Measurements from ENCODE around the gene MYO1D.

Gene MYO1D

DNA sequence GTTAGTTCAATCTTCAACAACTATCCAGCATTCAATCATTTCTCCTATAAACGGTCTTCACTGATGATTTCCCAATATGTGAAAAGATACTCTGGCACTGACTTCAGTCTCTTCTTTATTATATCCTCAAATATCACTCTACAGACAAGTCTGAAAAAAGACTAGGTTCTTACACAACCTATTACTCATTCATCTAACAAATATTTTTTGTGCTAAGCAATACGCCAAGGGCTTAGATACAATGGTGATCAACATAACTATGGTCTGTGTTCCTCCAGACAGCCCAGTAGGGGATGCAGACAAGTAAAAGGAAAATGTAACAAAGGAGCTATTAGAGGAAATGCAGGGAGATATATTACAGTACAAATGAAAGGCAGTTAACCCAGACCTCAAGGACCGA, 63.9 kb downstream of the MYO1D start:
- DNase-seq, result peak; percentile 64

DNA sequence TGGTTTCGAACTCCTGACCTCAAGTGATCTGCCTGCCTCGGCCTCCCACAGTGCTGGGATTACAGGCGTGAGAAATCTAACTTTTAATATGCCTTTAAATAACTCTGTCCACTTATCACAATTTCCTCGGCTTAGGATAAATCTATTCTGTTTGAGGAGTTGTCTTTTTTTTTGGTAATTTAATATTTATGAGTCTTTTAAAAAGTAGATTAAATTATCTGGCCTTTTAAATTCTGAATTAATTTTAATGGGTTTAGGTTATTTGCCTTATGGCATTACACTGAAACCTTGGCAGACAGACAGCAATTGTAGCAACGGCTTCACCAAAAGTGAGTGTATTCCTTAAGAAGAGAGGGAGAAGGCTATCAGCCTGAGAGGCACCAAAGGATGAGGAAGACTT, 66.2 kb downstream of the MYO1D start:
- DNase-seq, result no peak

DNA sequence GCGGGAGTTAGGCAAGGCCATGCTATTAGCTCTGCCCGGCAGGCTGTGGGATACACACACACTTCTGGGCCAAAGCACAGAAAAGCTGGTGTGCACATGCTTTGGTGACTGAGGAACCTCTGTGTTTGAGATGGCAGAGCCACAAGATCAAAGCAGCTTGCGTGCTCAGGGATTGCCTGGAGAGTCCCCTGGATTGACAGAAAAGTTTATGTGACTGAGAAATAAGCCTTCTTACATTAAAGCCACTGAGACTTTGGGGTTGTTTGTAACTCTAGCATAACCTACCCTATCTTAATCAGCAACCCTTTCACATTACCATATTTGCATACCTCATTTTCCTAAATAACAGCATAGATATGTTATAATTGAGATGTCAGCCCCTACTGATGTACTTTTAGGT, 69.3 kb downstream of the MYO1D start:
- DNase-seq, result no peak

DNA sequence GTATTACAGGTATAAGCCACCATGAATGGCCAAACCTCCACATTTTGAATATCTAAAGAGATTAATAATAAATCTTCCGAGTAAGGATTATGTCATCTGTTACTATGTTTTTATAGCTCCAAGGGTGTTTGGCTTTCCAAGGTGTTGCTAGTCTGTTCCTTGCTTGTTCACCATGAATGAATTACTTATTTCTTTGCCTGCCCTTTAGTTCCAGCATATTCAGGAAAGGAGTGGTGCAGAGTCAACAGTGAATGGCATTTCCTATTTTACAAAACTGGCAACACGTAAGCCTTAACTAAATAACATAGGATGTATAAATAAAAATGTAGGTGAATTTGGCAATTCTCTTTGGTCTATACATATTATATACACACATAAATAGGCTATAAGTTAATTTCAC, 70.3 kb downstream of the MYO1D start:
- DNase-seq, result no peak

DNA sequence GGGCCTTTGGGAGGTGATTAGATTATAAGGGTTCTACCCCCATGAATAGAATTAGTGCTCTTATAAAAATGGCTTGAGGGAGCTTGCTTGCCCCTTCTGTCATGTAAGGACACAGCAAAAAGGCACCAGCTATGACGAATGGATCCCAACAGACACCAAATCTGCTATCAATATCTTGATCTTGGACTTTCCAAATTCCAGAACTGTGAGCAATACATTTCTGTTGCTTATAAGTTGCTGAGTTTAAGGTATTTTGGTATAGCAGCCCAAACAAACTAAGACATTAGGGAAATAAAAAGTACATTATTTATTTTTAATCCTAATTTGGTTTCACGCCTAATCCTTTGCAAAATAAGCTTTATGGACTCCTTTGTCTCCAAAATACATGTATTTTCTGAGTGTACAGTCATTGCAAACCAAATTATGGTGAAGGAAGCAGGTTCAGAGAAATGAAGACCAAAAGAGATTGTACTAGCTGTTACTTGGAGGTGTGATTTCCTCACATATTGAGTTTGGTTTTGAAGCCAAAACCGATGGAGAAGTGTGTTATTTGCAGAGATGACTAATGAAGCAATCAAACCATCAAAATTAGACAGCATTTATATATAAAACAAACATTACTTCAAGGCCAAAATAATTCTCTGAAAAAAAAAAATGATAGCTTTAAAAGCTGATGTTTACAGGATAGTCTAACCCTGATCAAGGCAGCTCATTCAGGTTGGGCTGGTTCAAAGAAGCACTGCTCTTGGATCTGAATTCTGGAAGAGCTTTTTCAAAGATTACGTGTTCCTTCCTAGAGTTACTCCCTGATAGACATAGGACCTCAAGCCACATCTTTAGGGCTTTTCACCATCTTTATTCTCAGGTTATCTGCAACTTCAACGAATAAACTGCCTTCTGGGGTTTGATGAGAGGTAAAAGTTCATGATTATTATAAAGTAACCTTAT, 71.6 kb downstream of the MYO1D start:
- no peak for DNase-seq

DNA sequence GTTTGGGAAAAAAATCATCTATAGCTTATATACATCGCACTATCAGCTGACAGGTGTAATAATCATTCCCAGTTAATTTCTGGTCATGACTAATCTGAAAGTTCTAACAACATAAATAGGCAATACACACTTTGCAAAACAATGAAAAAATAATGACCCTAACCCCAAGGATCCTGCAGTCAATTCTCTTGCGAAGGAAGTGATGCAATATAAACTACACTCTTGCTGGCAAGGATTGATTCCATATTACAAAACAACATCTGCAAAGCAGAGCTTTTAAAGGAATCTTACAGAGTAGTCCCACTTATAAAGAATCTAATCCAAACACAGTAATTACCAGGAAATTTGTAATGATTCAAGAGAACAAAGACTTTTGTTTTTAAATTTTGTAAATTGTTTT, 73.4 kb downstream of the MYO1D start:
- DNase-seq, result no peak

DNA sequence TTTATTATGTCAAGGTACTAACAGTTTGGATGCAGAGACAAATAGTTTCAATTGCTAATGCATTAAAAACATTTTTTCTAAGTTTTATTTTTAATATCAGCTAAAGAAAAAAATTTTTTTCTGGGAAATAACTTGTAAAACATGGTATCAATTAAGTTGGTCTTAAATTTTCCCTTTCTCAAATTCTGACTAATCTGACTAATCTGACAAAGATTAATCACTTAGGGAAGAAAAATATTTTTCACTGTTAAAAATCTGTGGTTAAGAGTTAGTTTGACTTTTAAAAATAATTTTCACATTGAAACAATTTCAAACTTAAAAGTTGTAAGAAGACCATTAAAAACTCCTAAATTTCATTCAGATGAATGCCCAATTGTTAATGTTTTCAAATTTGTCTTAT, 74.6 kb downstream of the MYO1D start:
- DNase-seq, result no peak

DNA sequence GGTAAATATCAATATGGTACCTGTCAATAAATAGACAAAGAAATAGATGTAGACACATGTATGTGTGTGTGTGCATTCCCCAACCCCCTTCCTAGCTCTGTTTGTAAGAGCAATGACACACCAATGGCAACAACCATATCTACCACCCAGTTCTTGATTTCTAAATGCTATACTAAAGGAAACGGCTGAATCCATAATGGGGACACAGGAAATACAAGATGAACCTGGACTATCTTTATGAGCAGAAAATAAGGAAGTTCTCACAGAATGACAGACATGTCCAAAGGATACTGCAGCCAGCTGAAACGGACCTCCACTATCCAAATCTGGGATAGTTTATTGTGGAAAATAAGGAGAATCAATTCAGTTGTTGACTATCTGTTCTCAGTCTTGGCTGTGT, 75.3 kb downstream of the MYO1D start:
- no peak for DNase-seq

DNA sequence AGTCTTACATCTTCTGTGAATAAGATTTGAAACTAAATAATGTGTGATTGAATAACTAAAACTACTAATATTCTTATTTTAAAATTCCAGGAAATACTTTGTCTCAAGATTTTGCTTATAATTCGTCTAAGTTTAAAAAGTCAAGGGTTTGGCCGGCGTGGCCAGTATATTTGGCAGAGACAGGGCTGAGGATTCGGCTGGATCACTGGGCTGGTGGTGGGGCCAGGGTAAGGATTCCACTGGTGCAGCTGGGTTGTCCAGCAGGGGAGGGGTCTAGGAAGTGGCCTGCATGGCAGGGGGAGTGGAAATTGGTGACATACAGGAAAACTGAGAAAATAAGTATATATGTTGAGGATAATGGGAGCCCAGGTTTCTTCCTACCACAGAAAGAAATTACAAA, 75.7 kb downstream of the MYO1D start:
- DNase-seq, result no peak

DNA sequence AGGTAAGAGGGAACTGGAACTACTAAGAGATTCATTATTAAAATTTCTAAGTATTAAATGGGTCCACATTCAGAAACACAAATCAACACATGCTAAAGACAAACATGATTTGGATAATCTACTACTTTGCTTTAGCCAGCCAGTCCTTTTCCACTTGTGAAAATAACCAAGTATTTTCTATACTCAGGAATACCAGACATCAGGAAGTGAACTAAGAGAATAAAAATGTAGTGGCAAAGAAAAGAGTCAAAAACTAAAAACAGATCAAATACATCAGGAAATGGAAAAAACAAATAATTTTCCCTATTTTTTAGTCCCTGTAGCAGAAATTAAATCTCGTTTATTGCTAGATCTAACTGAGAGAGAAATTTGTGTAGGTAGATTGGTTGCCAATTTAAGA, 78.0 kb downstream of the MYO1D start:
- DNase-seq, result no peak

DNA sequence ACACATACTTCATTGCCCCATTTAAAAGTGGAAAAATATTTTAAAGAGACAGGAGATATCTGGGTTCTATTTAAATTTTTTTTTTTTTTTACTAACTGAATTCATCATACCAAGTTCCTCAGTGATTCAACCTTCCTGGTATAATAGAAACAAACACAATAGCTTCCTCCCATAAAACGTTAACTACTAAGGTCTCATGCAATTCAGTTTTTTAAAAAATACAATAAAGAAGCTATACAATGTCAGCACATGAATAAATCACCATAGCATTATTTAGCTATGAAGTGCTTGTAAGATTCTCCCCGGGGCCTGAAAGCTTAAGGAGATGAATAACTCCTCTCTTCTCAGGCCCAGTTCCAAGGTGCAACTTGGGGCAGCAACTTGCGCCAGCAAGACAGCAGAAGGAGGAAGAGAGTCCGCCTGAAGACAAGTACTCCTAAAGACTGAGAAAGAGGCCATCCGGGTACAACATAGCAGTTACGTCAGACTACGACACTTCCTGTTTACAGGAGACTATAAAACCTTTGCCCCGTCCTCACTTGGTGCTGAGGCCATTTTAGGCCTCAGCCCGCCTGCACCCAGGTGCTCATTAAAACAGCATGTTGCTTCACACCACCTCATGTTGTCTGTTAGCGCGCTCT, 81.5 kb downstream of the MYO1D start:
- no peak for DNase-seq

DNA sequence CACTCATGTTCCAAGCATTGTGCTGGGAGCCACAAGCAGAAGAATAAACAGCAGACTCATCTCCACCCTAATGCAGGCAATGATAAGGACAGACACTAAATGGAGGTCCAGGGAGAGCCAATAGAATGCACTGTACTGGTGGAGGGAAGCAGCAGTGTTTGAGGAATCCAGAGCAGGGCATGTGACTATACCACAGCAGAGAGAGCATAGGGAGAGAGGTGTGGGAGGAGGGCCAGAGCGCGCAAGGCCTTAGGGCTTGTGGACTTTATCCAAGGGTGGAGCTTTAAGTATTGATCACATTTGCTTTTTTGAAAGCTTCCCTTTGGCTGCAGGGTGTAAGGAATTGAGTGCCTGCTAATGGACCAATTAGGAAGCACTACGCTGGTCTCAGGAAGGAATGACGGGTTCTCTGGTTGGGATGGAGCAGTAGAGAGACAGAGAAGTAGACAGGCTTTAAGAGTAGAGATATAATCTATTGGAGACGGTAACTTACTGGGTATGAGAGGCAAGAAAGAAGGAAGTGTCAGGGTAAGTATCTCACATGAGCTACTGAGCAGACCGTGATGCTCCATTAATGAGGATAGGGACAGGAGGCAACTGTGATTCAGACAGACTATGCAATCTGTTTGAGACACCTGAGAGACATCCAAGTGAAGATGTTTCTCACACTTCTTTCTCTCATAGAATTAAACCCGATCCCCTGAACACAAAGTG, 82.2 kb downstream of the MYO1D start:
- DNase-seq, result no peak

DNA sequence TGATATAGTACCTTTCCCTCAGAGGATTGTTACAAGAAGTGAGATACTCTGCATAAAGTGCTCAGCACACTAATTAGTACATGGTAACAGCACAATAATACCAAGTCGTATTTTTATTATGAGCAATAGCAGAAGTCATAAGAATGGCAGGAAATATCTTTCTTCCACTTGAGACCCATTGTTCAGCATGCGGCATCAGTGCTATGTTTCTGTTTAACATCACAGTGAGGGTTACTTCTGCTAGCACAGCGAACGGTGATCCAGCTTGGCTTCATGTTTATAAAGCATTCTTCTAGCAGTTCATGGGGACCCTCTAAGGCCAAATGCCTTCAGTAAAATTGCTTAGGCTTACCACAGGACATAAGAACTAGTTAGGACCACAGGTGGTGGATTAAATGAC, 83.1 kb downstream of the MYO1D start:
- DNase-seq, result no peak

DNA sequence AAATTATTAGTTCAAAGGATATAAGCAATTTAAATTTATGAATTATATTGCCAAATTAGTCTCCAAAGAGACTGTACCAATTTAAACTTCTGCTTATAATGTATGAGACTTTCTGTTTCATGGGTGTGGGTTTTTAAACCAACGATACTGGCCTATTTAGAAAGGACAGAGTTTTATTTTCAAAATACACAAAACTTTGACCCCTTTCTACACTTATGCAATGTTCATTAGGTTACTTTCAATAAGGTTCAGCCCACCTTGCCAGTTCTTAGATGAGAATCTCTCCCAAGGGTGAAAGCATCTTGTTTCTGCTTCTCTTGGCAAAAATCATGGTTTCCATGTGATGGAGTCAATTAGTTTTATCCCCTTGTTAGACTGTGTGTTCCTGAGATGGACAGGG, 84.7 kb downstream of the MYO1D start:
- no peak for DNase-seq

DNA sequence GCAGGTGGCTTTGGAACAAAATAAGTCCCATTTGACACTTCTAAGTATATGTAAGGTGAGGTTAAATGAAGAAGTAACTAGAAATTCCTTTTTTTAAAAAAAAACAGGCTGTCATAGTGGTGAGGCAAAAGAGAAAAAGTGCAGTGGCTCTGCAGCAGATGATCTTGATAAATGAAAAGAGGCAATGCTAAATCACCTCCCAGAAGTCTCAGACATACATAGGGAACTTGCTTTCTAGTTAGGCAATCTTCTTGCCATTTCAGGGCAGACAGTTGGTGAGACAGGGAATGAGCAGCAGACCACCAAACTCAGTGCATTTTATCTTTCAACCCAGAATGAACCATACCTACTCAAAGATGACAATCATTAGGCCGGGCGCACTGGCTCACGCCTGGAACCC, 90.8 kb downstream of the MYO1D start:
- DNase-seq, result no peak

DNA sequence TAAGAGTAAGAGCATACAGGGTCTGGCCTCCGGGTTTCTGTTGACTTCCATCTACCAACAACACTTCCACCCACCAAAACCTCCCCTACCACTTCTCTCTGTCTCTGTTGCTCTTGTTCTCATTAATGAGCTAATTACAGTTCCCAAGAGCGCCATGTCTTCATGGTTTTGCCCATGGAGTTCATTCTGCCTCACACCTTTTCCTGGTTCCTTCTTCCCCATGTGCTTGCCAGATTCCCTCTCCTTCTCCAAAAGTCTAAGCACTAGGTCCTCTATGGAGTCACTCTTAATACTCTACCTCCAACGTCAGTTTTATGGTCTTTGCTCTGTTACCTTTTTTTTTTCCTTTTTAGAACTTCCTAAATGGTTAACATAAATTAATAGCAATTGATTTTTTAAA, 92.8 kb downstream of the MYO1D start:
- DNase-seq, result no peak

DNA sequence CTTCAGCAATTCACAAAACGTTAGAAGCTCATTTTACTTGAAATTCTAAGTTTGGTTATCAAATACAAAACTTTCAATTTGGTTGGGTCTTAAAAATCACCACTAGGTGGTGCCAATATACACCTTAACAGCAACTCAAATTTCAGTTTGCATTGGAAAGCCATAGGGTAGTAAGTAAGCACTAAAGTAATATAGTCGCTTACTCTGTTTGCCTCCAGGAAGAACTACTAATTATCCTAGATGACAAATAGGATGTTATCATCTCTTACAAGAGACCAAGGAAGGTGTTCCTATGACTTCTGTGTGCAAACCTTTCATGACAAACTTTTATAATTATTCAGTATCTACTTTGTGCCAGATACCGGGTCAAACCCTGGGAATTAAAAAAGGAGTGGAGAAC, 93.3 kb downstream of the MYO1D start:
- peak; percentile 29 for DNase-seq

DNA sequence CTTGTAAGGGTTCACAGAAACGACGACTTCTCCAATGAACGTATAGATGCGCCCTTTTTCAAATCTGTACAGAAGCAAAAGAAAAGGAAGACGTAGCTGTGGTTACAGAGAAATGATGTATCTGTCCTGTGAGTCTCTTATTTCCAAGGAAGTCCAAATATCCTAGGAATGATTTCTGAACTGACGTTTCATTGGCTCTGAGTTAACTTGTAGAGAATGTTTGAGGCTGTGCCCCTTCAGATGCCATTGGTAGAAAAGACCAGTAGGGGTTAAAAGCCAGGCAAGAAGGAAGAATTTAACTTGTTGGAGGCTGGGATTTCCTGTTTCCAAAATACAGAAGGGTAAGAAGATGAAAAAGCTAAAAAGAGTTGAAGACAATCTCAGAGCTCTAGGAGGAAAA, 96.2 kb downstream of the MYO1D start:
- DNase-seq, result no peak

DNA sequence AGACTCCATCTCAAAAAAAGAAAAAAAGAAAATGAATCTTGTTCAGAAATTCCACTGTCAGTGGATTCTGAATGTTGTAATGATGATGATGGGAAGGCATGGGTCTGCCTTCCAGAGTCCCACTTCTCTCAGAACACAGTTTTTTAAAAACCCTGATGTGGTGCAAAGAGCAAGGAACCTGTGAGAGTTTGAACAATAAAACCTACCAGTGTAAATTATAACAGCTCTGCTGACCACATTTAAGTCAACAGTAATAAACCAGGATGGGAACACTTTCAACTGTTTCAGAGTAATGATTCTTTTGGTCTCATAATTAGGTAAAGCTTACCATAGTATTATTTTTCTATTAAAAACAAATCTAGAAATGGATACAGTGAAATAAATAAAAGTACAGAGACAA, 99.0 kb downstream of the MYO1D start:
- no peak for DNase-seq

DNA sequence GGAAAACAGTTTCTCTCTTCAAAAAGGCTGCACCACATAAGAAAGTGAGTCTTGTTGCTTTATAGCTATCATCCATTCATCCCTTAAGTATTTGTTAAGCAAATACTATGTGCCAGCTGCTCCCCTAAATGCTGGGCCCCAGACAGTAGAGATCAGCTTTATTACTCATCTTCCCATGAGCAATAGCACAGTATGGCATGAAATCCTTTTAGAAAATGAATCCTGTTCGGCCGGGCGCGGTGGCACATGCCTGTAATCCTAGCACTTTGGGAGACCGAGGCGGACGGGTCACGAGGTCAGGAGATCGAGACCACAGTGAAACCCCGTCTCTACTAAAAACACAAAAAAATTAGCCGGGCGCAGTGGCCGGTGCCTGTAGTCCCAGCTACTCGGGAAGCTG, 99.5 kb downstream of the MYO1D start:
- DNase-seq, result no peak

DNA sequence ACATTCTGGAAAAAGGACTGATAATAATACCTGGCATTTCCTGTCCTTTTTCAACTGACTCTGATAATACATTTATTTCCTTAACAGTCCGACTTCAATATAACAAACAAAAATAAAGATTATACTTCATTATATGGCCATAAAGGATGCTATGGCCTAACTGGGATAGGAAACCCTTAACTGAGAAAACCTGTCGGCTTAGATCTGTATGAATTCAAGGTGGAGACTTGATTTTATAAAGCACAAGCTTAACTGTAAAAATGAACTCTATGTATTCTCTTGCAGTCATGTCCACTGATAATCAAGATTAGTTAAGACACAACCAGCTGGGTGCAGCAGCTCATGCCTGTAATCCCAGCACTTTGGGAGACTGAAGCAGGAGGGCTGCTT, 102.2 kb downstream of the MYO1D start:
- no peak for DNase-seq

DNA sequence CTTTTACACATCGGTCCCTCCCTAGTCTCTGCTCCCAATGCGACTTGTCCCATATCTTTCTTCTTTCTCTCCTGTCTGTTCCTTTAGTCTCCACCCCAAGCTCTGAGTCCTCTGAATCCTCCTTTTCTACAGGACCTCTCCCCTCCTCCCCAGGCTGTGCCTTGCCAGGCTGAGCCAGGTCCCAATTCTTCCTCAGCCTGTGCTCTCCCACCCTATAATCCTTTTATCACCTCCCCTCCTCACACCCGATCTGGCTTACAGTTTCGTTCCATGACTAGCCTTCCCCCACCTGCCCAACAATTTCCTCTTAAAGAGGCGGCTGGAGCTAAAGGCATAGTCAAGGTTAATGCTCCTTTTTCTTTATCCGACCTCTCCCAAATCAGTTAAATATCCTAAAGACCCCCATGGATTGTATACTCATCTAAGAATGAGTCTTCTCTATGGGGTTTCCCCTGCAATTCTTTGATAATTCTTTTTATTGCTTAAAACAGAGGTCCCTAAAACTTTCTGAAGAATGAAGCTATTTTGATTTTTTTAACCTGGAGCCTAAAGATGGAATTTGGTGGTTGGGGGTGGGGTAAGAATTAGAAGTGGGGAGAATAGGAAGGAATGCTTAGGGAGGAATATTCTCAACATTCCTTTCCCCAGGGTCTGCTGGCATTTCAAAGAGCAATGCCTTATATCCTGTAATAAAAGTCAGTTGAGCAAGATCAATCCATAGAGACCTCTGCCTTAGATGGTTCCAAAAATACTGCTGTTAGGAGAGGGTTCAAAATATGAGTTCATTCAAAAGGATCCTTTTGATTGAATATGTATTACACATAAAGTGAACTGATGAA, 102.8 kb downstream of the MYO1D start:
- no peak for DNase-seq

DNA sequence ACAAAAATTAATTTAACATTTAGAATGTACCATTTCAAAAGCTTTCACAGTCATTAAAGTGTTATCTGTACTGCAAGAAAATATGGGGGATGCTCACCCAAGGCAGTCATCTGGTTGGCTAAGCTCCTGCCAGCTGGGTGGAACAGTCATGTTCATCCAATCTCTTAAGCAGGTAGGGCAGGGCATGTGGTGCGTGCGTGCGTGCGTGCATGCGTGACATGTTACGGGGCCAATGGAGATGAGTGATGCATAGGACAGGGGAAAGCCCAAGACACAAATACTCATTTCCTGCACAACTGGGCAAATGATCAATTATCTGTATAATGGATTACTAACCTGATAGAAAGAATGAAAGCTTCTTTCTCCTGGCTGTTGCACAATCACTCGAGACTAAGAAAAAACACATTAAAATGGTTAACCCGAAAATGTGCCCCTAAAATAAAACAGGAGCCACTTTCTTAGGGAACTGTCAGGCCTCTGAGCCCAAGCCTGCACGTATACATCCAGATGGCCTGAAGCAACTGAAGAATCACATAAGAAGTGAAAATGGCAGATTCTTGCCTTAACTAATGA, 104.4 kb downstream of the MYO1D start:
- DNase-seq, result no peak
